NK-92 (cell line): ENCODE measurements around the gene TRAF2.
"Not testable (repeated sequence)": the region's sequence is repeated elsewhere in the genome, so short reads cannot be mapped to it uniquely, and the experiment has no call there.

ENCODE experiments used
- DNase-seq: peaks from one replicate; lab custom pipeline; 2025; ENCODE audit not compliant: unreplicated experiment; lab: John Stamatoyannopoulos, UW

The TRAF2 gene

DNA sequence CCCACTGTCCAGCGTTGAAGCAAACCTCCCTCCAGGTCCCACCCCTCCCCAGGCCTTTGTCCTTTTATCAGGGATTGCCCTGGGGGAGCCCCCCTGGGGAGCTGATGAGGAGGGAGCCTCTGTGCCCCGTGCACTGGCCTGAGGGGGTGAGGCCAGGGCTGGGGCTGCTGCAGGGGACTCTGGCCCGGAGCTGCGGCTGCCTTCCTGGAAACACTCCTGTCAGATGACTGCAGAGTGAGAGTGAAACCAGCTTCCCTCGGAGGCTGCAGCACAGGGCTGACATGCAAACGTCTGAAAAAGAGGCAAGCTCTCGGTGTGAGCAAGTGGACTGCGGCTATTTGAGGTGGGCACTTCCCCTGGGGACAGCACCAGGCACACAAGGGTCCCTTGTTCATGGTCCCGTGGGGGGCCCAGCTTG, 4.6 kb upstream of the TRAF2 start:
- no peak for DNase-seq

DNA sequence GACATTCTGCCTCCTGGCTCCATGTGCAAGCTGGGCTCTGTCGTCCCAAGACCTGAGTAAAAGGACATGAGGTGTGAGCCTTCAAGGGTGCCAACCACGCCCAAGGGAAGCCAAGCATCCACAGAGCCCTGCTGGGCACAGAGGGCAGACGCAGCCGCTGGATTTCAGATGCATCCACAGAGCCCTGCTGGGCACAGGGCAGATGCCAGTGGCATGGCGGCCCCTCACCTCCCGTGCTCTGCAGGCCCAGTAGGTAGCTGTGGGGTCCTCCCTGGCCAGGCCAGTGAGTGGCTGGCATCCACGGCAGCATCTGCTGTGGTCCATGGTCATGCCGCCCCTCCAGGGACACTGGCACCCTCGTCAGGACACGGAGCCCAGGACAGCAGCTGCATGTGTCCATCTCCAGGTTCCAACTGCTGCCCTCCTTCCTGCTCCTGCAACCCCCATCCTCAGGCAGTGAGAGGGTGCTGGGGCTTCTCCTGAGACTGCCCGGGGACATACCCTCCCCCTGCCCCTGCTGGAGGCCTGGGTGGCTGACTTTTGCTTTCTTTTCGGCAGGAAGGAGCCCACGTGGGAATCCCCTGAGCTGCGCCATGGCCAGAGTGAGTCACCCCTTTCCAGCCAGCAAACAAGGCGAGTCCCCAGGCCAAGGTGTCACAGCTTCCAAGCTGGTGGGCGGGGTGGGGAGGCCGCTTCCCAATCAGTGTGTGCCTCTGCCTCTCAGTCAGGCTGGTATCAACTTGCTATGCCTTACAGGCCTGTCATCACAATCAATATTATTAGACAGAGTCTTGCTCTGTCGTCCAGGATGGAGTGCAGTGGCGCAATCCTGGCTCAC, 4.0 kb upstream of the TRAF2 start:
- DNase-seq = no peak

- DNase-seq = not testable (repeated sequence)
Observed at GRCh38 chr9:136882947-136883283, 3.4 kb upstream of the TRAF2 start.

- not testable (repeated sequence) for DNase-seq
Observed at GRCh38 chr9:136883670-136884069, 2.6 kb upstream of the TRAF2 start.

- no peak for DNase-seq
Observed at GRCh38 chr9:136886610-136887597, 588 bp downstream of the TRAF2 start.

- no peak for DNase-seq
Observed at GRCh38 chr9:136888454-136888853, 2.1 kb downstream of the TRAF2 start.

DNA sequence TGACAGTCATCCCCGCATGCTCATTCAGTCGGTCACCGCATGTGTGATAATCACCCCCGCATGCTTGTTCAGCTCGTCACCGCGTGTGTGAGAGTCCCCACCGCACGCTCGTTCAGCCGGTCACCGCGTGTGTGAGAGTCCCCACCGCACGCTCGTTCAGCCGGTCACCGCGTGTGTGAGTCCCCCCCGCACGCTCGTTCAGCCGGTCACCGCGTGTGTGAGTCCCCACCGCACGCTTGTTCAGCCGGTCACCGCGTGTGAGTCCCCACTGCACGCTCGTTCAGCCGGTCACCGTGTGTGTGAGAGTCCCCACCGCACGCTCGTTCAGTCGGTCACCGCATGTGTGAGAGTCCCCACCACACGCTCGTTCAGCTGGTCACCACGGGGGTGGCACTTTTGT, 3.5 kb downstream of the TRAF2 start:
- DNase-seq = no peak

- no peak for DNase-seq
Observed at GRCh38 chr9:136890661-136891060, 4.3 kb downstream of the TRAF2 start.

GRCh38 chr9:136896027-136896426, 9.7 kb downstream of the TRAF2 start:
- no peak for DNase-seq

DNA sequence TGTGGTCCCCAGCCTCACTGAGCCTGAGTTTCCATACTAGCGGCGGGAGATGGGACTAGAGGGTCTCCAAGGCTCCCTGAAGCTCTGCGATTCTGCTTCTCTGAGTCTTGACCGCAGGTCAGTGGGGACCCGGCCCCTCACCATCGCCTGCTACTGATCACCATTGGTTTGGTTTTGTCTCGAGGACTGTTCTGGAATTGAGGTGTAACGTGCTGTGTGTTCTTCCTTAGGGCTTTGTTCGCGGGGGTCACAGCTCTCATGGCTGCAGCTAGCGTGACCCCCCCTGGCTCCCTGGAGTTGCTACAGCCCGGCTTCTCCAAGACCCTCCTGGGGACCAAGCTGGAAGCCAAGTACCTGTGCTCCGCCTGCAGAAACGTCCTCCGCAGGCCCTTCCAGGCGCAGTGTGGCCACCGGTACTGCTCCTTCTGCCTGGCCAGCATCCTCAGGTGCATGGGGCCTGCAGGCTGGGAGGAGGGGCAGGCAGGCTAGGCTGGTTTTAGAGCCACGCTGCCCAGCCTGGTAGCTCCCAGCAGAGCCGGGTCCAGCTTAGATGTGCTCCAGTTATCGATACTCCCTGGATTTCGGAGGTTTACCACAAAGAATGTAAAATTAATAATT, 12.3 kb downstream of the TRAF2 start:
- DNase-seq = no peak

GRCh38 chr9:136899196-136899595, 12.9 kb downstream of the TRAF2 start:
- DNase-seq = no peak

GRCh38 chr9:136900556-136900955, 14.2 kb downstream of the TRAF2 start:
- no peak for DNase-seq

DNA sequence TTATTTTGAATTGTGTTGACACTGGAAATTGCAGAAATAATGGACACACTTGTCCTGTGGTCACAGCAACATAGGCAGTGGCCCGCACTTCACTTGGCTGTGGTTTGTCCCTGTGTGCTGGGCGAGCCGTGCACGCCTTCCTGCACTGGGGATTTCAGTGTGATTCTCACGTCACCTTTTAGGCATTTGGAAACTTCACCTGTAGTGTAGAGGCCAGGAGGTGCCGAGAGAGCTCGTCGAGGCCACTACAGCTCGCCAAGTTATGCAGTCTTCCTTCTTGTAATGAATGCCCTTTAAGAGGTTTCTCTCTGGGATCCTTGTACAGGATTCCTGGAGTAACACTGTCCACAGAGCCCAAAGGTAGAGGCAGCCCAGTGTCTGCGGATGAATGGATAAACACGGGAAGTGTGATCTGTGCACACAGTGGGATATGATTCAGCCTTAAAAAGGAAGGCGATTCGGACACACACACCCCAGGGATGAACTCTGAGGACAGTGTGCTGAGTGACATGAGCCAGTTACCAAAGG, 14.7 kb downstream of the TRAF2 start:
- no peak for DNase-seq

DNA sequence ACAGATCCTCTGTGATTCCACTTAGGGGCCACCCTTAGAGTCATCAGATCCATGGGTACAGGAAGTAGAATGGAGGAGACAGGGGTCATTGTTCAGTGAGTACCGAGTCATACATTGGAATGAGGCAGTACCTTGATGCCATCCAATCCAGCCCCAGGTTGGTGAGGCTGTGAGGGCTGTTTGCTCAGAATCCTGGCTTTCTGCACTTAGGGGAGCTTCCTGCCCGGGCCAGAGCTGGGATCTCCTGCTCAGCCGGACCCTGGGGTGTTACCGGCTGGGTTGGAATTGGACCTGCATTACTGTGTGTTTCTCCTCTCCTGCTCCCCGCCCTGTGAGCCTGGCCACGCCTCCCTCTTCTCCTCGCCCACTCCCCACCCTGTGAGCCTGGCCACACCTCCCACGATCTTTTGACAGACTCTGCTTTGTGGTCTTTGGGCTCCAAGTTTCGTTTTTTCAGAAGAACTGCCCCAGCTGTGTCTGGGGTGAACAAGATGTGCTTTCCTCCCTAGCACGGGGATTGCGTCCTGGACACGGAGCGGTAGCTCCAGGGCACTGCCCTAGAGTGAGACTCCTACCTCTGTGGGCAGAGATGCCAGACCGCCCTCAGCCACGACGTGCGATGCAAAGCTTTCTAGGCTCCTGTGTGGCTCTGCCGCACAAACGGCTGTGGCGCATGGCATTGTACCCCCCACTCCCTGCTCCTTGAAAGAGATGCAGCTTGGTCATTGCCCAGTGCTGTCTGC, 15.4 kb downstream of the TRAF2 start:
- DNase-seq = no peak

DNA sequence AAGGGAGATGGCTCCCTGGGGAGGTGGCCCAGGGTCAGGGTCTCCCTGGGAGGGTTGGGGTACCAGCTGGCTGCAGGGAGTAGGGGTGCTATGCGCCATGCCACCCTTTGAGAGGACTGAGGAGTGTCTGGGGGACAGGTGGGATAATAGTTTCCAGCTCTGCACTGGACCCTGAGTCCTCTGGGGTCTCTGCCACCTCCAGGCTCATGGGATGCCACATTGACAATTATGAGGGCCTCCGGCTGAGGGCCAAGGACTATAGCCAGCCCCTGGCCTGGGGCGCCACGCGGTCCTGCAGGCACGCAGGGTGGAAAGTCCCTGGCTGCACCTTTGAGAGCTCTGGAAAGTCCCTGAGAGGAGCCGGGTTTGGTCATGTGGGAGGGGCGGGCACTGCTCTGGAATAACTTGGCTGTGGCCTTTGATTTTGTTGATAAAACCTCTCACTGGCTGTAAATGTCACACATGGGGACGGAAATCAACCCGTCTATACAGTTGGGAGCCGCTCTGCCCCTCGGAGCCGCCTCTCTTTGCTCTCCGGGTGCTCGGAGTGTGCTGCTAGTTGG, 16.0 kb downstream of the TRAF2 start:
- DNase-seq = no peak

- no peak for DNase-seq
Observed at GRCh38 chr9:136903041-136903554, 16.8 kb downstream of the TRAF2 start.

GRCh38 chr9:136906266-136906665, 19.9 kb downstream of the TRAF2 start:
- no peak for DNase-seq

- no peak for DNase-seq
Observed at GRCh38 chr9:136907011-136907914, 20.9 kb downstream of the TRAF2 start.
